Measurements from ENCODE around the gene FBXO44.
A peak's percentile ranks its signal among the peaks of the same experiment; 100 is the strongest.

FBXO44 gene

DNA sequence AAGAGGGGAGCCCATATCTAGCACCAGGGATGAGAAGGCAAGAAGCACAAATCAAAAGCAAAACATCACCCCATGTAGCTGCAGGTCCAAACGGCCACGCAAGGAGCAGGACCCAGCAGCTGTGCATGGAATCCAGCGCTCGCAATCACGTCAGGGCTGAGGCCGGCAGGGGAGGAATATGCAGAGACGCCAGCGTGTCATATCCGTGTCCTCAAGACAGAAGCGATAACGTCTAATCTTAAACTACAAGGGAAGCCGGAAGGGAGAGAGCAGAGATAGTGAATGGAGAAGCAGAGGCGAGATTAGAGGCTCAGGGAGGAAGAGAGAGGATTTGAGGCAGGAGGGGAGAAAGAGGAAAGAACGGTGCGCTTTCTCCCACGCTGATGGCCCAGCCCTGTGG lies 39.6 kb upstream of the FBXO44 start:
- no peak for DNase-seq (ENCODE audit: low read depth)

DNA sequence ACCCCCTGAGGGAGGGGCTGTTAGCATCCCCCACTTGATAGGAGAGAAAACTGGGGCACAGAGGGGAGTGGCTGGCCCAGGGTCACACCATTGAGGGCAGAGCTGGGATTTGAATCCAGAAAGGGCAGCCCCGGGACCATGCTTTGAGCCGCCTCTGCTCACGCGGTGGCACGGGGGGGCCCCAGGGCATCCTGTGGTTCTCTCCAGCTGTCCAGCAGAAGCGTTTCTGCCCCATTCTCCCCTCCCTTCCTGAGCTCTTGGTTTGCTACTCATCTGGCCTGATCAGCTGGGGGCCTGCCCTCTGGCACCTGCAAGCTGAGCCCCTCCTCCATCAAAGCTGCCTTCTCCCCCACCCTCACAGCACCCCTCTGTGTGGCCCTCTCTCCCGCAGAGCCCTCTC lies 37.9 kb upstream of the FBXO44 start:
- TF ChIP-seq, protein P1, sequence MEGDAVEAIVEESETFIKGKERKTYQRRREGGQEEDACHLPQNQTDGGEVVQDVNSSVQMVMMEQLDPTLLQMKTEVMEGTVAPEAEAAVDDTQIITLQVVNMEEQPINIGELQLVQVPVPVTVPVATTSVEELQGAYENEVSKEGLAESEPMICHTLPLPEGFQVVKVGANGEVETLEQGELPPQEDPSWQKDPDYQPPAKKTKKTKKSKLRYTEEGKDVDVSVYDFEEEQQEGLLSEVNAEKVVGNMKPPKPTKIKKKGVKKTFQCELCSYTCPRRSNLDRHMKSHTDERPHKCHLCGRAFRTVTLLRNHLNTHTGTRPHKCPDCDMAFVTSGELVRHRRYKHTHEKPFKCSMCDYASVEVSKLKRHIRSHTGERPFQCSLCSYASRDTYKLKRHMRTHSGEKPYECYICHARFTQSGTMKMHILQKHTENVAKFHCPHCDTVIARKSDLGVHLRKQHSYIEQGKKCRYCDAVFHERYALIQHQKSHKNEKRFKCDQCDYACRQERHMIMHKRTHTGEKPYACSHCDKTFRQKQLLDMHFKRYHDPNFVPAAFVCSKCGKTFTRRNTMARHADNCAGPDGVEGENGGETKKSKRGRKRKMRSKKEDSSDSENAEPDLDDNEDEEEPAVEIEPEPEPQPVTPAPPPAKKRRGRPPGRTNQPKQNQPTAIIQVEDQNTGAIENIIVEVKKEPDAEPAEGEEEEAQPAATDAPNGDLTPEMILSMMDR (IDR thresholded peaks at IDR 0.05; ENCODE audit: control insufficient read depth, extremely low read depth, insufficient read depth) = no peak
- DNase-seq (ENCODE audit: low read depth) = no peak
- H3K4me3 ChIP-seq (ENCODE audit: low read depth, low read length) = no peak overlapping the region

More for the DNA sequence above, 39.6 kb upstream of the FBXO44 start:
- H3K4me3 ChIP-seq (ENCODE audit: low read depth, low read length) = no peak overlapping the region
- TF ChIP-seq, protein P1 (IDR thresholded peaks at IDR 0.05; ENCODE audit: control insufficient read depth, extremely low read depth, insufficient read depth) = no peak

DNA sequence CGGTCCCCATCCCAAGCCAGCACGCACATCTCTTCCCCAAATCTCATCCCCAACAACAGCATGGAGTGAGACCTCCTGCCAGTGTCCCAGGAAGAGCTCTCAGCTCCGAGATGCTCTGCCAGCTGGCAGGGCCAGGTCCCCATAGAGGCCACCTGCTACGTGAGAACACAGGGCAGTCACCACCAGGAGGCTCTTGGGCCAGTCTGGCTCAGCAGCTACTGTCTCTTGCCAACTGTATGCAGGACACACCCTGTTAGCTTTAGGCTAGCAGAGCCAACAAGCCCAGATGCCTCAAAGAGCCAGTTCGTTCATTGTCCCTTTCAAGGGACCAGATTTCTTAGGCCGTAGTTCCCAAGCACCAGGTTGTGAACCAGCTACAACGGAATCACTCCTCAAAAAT lies 37.4 kb upstream of the FBXO44 start:
- DNase-seq (ENCODE audit: low read depth) = peak; percentile 91
- TF ChIP-seq, protein P1 (IDR thresholded peaks at IDR 0.05; ENCODE audit: control insufficient read depth, extremely low read depth, insufficient read depth) = peak; percentile 54
- H3K4me3 ChIP-seq (ENCODE audit: low read depth, low read length) = no peak overlapping the region

DNA sequence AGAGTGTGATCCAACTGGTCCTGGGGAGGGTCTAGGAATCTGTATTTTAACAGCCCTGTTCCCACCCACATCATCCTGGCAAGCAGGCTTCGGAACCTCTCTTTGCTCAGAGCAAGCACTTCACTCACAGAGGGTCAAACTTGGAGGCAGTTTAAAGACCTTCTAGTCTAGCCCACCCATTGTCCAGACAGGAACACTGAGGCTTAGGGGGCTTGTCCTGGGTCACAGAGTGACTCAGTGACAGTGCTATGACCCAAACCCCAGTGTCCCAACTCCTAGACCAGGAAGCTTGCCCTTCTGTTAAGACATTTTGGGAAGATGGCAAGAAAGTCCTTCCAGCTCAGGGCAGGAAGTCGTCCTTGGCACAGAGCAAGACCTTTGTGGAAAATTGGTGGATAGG lies 36.9 kb upstream of the FBXO44 start:
- TF ChIP-seq, protein P1 (IDR thresholded peaks at IDR 0.05; ENCODE audit: control insufficient read depth, extremely low read depth, insufficient read depth) = no peak
- no peak overlapping the region for H3K4me3 ChIP-seq (ENCODE audit: low read depth, low read length)
- DNase-seq (ENCODE audit: low read depth) = no peak

DNA sequence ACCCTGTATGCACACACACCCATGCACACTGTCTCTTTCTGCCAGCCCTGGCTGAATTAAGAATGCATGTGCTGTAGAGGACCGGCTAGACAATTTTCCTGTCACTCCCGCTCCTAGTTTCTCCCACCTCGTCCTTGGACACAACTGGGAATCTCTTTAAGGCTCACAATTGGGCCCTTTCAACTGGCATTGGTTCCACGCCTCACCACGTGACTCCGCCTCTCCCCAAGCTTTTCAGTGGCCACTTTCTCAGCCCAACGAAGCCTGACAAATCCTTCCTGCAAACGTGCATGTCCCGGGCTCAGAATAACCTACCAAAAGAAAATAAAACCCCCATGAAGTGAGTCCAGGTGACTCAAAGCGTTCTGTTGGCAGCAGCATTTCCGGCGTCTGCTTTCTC lies 34.3 kb upstream of the FBXO44 start:
- no peak for DNase-seq (ENCODE audit: low read depth)
- no peak overlapping the region for H3K4me3 ChIP-seq (ENCODE audit: low read depth, low read length)
- TF ChIP-seq, protein P1 (IDR thresholded peaks at IDR 0.05; ENCODE audit: control insufficient read depth, extremely low read depth, insufficient read depth) = no peak

DNA sequence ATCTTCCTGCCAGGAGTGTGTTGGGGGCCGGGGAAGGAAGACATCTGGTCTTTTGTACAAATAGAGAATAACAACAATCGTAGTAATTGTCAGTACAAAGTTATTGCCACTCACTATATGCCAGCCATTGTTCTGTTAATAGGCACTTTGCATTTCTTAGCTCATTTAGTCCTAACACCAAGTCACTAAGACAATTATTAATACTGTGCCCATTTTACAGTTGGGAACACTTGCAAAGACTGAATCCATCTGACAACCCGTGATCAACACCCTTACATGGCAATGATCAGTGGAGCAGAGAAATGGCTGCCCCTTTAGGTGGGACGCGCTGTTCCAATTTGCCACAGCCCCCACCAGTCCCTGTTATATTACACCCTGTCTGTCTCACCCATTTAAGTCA lies 33.8 kb upstream of the FBXO44 start:
- TF ChIP-seq, protein P1 (IDR thresholded peaks at IDR 0.05; ENCODE audit: control insufficient read depth, extremely low read depth, insufficient read depth) = no peak
- no peak overlapping the region for H3K4me3 ChIP-seq (ENCODE audit: low read depth, low read length)

DNA sequence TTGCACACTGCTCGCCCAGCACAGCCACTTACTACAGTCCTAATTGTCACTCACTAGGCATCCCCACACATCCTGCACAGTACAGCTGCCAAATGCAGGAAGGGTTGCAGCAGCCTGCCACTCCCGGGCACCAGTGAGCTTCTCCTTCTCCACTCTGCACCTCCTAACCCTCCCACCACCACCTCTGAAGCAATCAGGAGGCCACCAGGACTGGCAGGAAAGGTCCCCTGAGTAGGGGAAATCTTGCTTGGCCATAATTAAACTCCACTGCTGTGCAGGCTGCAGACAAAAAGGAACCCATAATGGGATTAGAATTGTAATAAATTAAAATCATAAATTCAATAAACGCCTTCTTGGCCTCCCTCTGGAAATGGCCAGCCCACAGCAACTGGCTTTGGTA lies 32.3 kb upstream of the FBXO44 start:
- H3K4me3 ChIP-seq (ENCODE audit: low read depth, low read length) = no peak overlapping the region
- DNase-seq (ENCODE audit: low read depth) = no peak
- TF ChIP-seq, protein P1 (IDR thresholded peaks at IDR 0.05; ENCODE audit: control insufficient read depth, extremely low read depth, insufficient read depth) = no peak

More for the DNA sequence above, 33.8 kb upstream of the FBXO44 start:
- no peak for DNase-seq (ENCODE audit: low read depth)

Data from LNCaP clone FGC (cell line).